ENCODE measurements around the gene ARF1. TPM values are rescaled to one million over a fixed set of nuclear protein-coding genes. Genes with fewer than 3 reads are reported as not detected.

ARF1 gene
- total RNA-seq, 2 experiments from 2014 or later = 373 to 392 TPM

DNA sequence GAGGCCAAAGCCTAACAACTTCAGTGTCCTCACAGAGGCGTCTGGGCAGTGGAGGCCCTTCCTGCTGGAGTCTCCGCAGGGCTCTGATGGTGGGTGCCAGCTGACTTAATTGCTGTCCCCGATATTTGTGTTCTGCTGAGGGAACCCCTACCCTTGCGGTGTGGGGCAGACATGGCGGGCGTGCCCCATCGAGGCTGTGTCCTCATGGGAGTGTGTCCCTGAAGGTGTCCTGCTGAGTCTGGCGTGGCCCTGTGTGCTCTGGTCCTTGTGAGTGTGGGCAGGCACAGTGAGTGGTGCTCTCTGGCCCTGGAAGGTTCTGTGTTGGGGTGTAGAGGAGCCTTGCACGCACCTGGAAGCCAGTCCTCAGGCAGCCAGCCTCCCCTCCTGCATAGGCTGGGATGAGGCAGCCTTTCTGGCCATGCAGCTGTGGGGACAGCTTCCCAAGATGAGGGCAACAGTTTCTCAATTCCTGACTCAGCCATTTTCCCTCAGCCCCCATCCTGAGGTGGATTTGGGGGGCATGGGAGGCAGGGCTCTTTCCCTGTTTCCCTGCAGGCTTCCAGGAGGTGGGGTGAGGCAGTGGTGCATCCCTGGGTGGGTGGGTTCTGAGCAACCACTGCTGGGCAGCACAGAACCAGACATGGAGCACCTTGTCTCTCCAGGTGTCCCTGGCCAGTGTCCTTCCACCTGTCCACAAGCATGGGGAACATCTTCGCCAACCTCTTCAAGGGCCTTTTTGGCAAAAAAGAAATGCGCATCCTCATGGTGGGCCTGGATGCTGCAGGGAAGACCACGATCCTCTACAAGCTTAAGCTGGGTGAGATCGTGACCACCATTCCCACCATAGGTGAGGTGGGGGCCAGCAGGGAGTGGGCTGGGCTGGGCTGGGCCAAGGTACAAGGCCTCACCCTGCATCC, 14.2 kb downstream of the ARF1 start:
- POLR2A ChIA-PET = no interaction called here
- CTCF ChIA-PET = no interaction called here

GRCh38 chr1:228097333-228098081, 15.0 kb downstream of the ARF1 start:
- CTCF ChIA-PET = no interaction called here
- POLR2A ChIA-PET = interaction anchor here (0.8 kb wide), 2 partner anchors 8 to 12 kb away, joined by 3 to 4 read pairs; no protein-coding TSS in a partner anchor

DNA sequence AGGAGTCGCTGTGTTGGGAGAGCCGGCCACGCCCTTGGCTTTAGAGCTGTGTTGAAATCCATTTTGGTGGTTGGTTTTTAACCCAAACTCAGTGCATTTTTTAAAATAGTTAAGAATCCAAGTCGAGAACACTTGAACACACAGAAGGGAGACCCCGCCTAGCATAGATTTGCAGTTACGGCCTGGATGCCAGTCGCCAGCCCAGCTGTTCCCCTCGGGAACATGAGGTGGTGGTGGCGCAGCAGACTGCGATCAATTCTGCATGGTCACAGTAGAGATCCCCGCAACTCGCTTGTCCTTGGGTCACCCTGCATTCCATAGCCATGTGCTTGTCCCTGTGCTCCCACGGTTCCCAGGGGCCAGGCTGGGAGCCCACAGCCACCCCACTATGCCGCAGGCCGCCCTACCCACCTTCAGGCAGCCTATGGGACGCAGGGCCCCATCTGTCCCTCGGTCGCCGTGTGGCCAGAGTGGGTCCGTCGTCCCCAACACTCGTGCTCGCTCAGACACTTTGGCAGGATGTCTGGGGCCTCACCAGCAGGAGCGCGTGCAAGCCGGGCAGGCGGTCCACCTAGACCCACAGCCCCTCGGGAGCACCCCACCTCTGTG, 15.9 kb downstream of the ARF1 start:
- CTCF ChIA-PET = no interaction called here
- POLR2A ChIA-PET = interaction anchor here (0.8 kb wide), 1 partner anchor 11 kb away, joined by 3 read pairs; no protein-coding TSS in a partner anchor

DNA sequence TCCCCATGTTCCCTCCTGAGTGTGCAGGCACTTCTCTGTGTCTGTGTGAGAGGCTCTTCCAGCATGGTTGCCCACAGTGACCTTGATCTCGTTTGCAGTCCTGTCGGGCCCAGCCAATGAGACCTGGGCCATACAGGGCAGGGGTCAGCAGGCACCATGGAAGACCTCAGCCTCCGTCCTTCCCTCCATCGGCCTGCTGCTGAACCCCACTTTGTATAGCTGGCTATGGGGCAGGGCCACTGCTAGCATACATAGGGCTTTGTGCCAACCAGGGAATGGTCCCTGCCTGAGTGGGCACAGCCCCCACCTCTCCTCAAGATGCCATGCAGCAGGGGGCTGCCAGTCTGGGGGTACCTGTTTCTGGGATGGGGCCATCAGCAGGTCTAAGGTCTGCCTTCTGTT, 16.8 kb downstream of the ARF1 start:
- ChIA-PET POLR2A (no interaction called here), CTCF (no interaction called here)

DNA sequence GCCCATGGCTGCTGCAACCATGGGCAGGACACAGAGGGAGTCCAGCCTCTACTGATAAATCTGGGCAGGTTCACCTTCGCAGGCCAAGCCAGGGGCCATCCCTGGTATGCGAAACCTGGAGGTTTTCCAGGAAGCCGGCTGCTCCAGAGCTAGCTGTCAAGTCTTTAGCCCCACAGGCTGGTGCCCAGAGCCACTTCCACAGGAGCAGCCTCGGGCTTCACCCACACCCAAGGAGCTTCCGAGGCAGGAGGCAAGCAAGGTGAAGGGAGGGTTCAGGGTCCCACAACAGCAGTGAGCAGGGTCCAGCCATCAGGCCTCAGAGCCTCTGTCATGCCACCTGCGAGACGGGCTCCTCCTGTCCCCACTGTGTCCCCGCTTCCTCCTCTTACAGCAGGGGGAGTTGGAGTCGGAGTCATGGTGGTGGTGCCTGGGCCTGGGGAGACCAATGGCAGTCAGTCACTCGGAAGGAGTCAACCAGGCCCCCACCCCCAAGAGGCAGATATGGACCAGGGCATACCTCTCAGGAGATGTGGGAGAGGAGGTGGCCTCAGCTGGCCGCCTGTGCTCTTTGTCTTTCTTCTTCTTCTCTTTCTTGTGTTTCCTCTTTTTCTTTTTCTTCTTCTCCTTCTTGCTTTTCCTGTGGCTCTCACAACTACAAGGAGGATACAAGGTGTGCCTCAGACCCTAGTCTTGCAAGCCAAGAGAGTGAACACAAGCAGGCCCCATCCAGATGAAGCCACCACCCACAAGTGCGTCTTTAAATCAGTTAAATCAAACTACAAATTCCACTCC, 18.5 kb downstream of the ARF1 start:
- ChIA-PET CTCF (interaction anchor here (1.0 kb wide), 1 partner anchor 101 kb away, joined by 3 read pairs; no protein-coding TSS in a partner anchor), POLR2A (interaction anchor here (0.9 kb wide), 1 partner anchor 385 kb away, joined by 3 read pairs; no protein-coding TSS in a partner anchor)

- ChIA-PET POLR2A (interaction anchor here (0.8 to 1.1 kb wide), 3 partner anchors 12 to 385 kb away, joined by 3 read pairs; no protein-coding TSS in a partner anchor), CTCF (interaction anchor here (0.7 to 1.0 kb wide), 2 partner anchors 79 to 102 kb away, joined by 3 read pairs; no protein-coding TSS in a partner anchor)
Observed at GRCh38 chr1:228101614-228101993, 19.1 kb downstream of the ARF1 start.

GRCh38 chr1:228101994-228102790, 19.7 kb downstream of the ARF1 start:
- ChIA-PET CTCF (interaction anchor here (0.7 to 1.0 kb wide), 2 partner anchors 78 to 103 kb away, joined by 3 read pairs; no protein-coding TSS in a partner anchor), POLR2A (interaction anchor here (0.8 to 1.1 kb wide), 3 partner anchors 13 to 384 kb away, joined by 3 read pairs; no protein-coding TSS in a partner anchor)

DNA sequence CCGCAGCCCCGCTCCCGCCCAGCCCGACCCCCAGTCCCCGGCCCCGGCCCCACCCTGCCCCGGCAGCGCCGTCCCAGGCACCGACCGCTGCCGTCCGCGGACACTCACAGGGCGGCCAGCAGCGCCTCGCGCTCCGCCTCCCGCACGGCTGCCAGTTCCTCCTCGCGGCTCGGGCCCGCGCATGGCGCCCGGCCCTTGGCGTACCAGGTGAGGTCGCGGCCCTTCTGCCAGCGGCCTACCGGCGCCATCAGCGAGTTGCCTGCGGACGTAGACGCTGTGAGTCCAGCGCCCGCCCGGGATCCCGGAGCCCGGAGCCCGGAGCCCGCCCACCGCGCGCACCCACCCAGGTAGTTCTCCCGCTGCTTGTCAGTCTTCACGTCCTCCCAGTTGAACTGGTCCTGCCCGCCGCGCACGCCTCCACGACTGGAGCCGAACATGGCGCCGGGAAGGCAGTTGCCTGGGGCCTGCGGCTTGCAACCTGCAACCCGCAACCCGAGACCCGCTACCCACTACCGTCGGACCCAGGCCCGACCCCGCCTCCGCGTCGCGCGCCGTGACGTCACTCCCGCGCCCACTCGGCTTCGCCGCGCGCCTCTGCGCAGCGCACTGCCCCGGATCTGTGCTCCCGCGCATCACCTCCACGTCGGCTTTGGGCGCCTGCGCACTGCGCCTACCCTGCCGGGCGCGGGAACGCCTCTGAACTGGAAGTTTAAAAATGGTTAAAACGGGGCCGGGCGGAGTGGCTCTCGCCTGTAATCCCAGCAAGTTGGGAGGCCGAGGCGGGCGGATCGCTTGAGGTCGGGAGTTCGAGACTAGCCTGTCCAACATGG, 20.5 kb downstream of the ARF1 start, which contains the start of gene C1orf35:
Gene C1orf35 (minus strand): TSS at position 535 of the 830 bp plus-strand sequence. CDS start 98 bp downstream, at position 437.
- ChIA-PET POLR2A (interaction anchor here (1.5 kb wide), 1 partner anchor 21 kb away, joined by 3 read pairs; the partner anchor contains the start of gene ARF1), CTCF (interaction anchor here (1.0 kb wide), 1 partner anchor 21 kb away, joined by 3 read pairs; no protein-coding TSS in a partner anchor)

DNA sequence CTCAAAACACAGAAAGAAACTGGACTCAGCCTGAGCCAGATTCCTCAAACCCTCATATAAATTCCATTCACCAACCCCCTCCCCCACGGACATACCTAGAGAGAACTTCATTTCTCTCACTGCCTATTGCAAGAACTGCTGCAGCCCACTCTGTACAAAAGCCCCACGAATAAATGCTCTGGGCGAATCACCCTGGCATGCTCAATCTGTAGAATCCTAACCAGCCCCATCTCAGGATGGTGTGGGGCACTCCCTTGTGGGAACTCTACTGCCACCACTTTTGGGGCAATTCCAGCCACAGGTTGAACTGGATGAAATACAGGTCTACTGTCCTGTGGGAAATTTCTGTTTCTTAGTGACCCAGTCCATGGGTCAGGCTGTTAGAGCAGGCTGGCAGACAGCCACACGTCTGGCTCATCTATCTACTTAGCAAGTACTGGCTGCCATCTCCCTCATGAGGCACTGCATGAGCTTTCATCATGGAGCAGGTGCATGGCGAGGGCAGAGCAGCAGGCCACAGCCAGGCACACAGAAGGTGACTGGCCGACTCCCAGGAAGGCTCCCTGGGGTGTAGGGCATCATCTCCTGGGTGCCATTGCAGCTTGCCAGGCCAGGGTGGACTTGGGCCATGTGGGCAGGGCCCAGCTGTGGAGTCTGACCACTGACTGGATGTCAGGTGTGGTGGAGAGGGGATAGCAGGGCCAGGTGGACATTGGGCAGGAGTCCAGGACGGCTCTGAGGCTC, 22.2 kb downstream of the ARF1 start:
- POLR2A ChIA-PET = interaction anchor here (1.5 kb wide), 1 partner anchor 22 kb away, joined by 3 read pairs; the partner anchor contains the start of gene ARF1
- CTCF ChIA-PET = no interaction called here

- CTCF ChIA-PET = no interaction called here
- POLR2A ChIA-PET = no interaction called here
Observed at GRCh38 chr1:228105270-228105995, 22.9 kb downstream of the ARF1 start.

- CTCF ChIA-PET = interaction anchor here (0.9 kb wide), 1 partner anchor 22 kb away, joined by 3 read pairs; no protein-coding TSS in a partner anchor
- POLR2A ChIA-PET = no interaction called here
Observed at GRCh38 chr1:228105996-228106799, 23.7 kb downstream of the ARF1 start.

DNA sequence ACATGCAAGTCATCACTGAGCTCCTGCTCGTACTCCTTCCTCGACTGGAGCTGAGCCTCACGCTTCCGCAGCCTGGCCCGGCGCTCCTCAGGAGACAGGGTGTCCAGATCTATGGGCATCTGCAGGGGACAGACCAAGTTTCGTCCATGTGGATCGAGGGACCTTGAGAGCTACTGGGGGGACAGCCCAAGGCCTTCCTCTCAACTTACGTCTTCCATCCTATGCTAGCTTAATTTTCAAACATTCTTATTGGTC, 24.2 kb downstream of the ARF1 start:
- POLR2A ChIA-PET = no interaction called here
- CTCF ChIA-PET = interaction anchor here (0.9 kb wide), 1 partner anchor 23 kb away, joined by 3 read pairs; no protein-coding TSS in a partner anchor

DNA sequence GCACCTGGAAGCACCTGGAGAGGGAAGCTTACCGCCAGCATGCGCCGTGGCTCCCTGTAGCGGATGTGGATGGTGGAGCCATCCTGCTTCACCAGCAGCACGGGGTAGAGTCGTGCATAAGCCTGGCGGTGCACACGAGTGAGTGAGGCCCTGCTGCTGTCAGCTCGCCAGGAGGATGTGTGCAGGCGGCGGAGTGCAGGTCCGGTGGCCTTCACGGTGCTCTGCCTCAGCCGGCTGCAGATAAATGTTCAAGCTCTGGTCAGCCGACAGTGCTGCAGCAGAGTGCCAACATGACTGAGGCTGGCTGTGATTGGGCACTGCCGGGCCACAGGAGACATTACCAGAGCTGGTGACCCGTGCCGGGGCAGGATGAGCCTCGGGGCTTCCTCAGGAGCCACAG, 25.1 kb downstream of the ARF1 start:
- ChIA-PET POLR2A (no interaction called here), CTCF (no interaction called here)

DNA sequence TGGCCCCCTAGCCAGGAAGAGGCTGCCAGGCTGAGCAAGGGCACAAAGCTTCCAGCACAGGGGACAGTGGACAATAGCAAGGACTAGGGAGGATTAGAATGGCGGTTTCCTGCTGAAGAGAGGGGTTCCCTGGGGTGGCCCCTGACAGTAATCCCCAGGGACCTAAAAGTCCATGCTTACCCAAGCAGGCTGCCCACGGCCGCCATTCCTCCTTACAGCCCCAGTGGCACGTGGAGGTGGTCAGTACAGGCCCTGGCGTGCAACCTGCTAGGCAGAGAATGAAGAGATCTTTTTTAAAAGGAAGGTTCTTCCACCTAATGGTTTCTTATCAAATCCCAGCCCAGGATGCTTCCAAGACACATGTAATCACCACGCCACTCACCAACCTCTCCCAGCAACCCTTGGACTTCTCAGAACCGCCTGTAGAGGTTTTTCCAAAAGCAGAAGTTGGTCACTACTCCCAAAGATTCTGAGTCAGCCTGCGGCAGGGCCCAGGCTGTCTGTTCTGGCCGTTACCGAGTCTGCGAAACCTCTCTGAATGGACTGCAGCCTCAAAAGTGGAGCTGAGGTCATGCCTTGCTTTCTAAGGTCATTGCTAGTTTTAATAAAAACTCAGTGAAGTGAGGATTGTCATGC, 25.7 kb downstream of the ARF1 start:
- ChIA-PET CTCF (interaction anchor here (0.8 kb wide), 1 partner anchor 345 kb away, joined by 3 read pairs; no protein-coding TSS in a partner anchor), POLR2A (interaction anchor here (0.5 kb wide), 1 partner anchor 150 kb away, joined by 3 read pairs; no protein-coding TSS in a partner anchor)

All from activated CD8-positive, alpha-beta memory T cell treated with anti-CD3 and anti-CD28 coated beads for 36 hours (primary cell).